Stimulated activated CD4-positive, alpha-beta T cell treated with anti-CD3 and anti-CD28 coated beads, Interleukin-15, amount 100 ng/mL, for 48 hours (primary cell): ENCODE data around the gene BPIFB6.

Experiments used
- DNase-seq, 2 donors: peaks; one replicate each; pipeline ENCODE4 v3.0.0-alpha.2; 2020; ENCODE audit warnings: low read depth in 2 of 2

The BPIFB6 gene

GRCh38 chr20:33091147-33091546 is 59.7 kb downstream of the BPIFB6 start:
- no peak for DNase-seq

GRCh38 chr20:33091693-33092092 is 60.2 kb downstream of the BPIFB6 start:
- no peak for DNase-seq

GRCh38 chr20:33092361-33092760 is 60.9 kb downstream of the BPIFB6 start:
- DNase-seq = no peak

GRCh38 chr20:33093074-33093473 is 61.6 kb downstream of the BPIFB6 start:
- no peak for DNase-seq

GRCh38 chr20:33093582-33093981 is 62.1 kb downstream of the BPIFB6 start:
- DNase-seq = no peak
